GM12872 (cell line): ENCODE data around the gene RTL1.

ENCODE experiments used
- CTCF ChIP-seq: IDR thresholded peaks from 3 replicates; pipeline ENCODE4 v1.5.1; 2011; ENCODE audit warnings: low read depth, mild to moderate bottlenecking, low read length, moderate library complexity; ENCODE audit not compliant: insufficient read depth

RTL1 gene

GRCh38 chr14:100835548-100836310 lies 67.8 kb downstream of the RTL1 start:
- no peak for TF ChIP-seq CTCF

DNA sequence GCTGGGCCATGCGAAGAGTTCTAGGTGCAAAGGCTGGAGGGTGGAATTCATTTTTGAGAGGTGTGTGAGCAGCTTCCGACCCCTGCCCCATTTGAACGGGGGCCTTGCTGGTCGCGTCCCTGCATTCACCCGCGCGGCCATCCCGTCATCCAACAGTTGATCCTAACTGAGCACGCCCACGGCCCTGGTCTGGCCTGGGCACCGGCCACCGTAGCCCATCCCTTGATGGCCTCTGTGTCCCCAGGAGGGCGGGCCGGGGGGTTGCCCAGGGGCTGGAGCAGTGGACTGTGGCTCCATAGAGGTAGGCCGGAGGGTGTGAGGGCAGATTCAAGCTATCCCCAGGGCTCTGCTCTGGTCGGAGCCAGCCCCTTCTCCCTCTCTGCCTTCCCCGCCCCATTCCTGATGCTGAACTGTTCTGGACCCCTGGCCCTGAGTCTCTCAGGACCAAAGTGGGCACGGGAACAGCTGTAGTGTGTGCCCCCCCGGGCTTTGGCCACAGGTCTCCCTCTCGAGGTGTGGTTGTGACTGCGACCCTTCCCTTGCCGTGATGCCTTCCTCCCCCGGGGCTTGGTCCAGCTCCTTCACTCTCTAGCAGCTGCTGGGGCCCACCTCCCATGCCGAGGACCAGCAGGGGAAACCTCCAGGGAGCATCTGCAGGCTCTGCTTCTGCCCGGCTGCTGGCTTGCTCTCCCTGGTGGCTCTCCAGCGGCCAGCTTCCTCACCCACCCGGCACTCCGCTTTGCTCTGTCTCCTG lies 68.6 kb downstream of the RTL1 start:
- no peak for TF ChIP-seq CTCF

GRCh38 chr14:100834082-100834793 lies 69.3 kb downstream of the RTL1 start:
- no peak for TF ChIP-seq CTCF

DNA sequence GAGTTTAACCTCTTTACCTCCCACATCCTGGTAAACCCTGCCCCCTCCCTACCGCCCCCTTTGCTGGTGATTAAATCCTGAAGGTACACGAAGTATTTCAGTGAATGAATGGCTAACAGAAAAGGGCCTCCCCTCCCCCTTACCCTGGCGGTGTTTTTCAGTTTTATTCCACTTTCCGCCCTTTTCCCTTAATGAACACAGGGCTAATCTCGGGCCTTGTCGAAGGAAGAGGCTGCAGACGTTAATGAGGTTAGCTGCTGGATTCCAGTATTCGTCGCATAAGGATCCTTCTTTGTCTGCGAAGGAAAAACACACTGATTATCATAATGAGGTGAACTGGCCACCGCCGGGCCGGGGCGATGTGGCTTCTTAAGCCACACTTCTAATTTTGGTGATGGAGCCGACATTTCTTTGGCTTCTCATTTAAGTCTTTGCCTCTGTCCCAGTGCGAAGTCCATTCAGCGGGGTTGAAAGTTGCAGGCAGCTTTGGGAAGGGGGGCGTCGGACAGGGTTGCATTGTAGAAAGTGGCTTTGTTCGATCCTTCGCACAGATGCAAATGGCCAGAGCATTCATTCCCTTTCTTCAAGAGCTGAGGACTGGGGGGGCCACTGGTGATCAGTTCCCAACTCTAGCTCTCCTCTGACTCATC lies 71.1 kb downstream of the RTL1 start:
- no peak for TF ChIP-seq CTCF

GRCh38 chr14:100830681-100831080 lies 72.8 kb downstream of the RTL1 start:
- no peak for TF ChIP-seq CTCF
